ENCODE results near the gene RPUSD1. TPM values are rescaled to one million over a fixed set of nuclear protein-coding genes. Genes with fewer than 3 reads are reported as not detected.

Gene RPUSD1
- total RNA-seq, 1 experiment from 2014 or later: 59.9 TPM

GRCh38 chr16:735982-736453 is 52.2 kb downstream of the RPUSD1 start:
- H3K27me3 ChIP-seq (ENCODE audit: insufficient read depth, low read length): no peaks in the 10 kb centered on the region
- intact Hi-C loops (cut with micrococcal nuclease): no loop called here
- no peak overlapping the region for H2AFZ ChIP-seq (ENCODE audit: low read depth, low read length, poor library complexity, severe bottlenecking)
- no peak overlapping the region for H3K4me3 ChIP-seq (replicated peaks in 1 of 2; ENCODE audit: low read depth in 1 of 2, low read length in 2 of 2)
- no peak for ATAC-seq
- no peak overlapping the region for H3K4me2 ChIP-seq (ENCODE audit: low read length)
- RAD21 ChIA-PET (ENCODE audit: low non-redundant PET in 1 of 2, low total read pairs in 2 of 2, uncharacterized antibody in 2 of 2, unreplicated experiment in 2 of 2): no interaction called here
- CTCF ChIA-PET: no interaction called here
- H3K9ac ChIP-seq (ENCODE audit: low read length): no peak overlapping the region
- DNase-seq (ENCODE audit: low read depth, low spot score): no peak
- H3K79me2 ChIP-seq (ENCODE audit: insufficient read depth, low read length): peaks cover 12% of the 10 kb centered on the region; the same call in 1 of the 2 replicates
- H3K9me2 ChIP-seq (ENCODE audit: insufficient read depth): no peaks in the 10 kb centered on the region
- TF ChIP-seq SIN3A (IDR thresholded peaks at IDR 0.05; ENCODE audit: low read depth): no peak
- TF ChIP-seq ZNF274 (IDR thresholded peaks at IDR 0.05; ENCODE audit: low read depth, low read length): no peak
- TF ChIP-seq SRF (IDR thresholded peaks at IDR 0.05; ENCODE audit: low read depth): no peak
- TF ChIP-seq REST (IDR thresholded peaks at IDR 0.05; ENCODE audit: low read depth): no peak
- no peak for TF ChIP-seq ELF1 (IDR thresholded peaks at IDR 0.05; ENCODE audit: borderline replicate concordance, low read depth)
- no peak for TF ChIP-seq EGR1 (IDR thresholded peaks at IDR 0.05; ENCODE audit: low read depth)
- TF ChIP-seq CEBPB (IDR thresholded peaks at IDR 0.05; ENCODE audit: low read depth): no peak
- no peak for TF ChIP-seq RAD21 (IDR thresholded peaks at IDR 0.05; ENCODE audit: low read depth)
- TF ChIP-seq POLR2AphosphoS5 (IDR thresholded peaks at IDR 0.05; ENCODE audit: low read depth, low read length): no peak
- no peak for TF ChIP-seq TCF7L2 (IDR thresholded peaks at IDR 0.05; ENCODE audit: borderline replicate concordance, extremely low read depth, insufficient read depth, insufficient read length)
- no peak for TF ChIP-seq EZH2phosphoT487 (IDR thresholded peaks at IDR 0.05; ENCODE audit: borderline replicate concordance)
- no peak for TF ChIP-seq ZBTB33 (IDR thresholded peaks at IDR 0.05; ENCODE audit: extremely low read depth, insufficient replicate concordance, low read length)
- no peak for TF ChIP-seq POLR2A (IDR thresholded peaks at IDR 0.05; ENCODE audit: borderline replicate concordance, extremely low read depth, insufficient read depth, insufficient read length)
- no peak for TF ChIP-seq EZH2 (IDR thresholded peaks at IDR 0.05)
- peaks cover 6 to 18% of the 10 kb centered on the region in 2 experiments for H3K36me3 ChIP-seq (ENCODE audit: control insufficient read depth in 1 of 2, insufficient read depth in 2 of 2, low read length in 2 of 2)
- H3K4me1 ChIP-seq (ENCODE audit: control insufficient read depth in 1 of 2, insufficient read depth in 2 of 2, low read length in 2 of 2): peaks cover 5 to 9% of the 10 kb centered on the region in 2 experiments
- POLR2A ChIA-PET: no interaction called here
- no peaks in the 10 kb centered on the region for H4K20me1 ChIP-seq (ENCODE audit: insufficient read depth)
- H3K27ac ChIP-seq (ENCODE audit: low read depth, low read length): no peak overlapping the region
- BruUV-seq (replicated peaks): no TSS peak
- no peaks in the 10 kb centered on the region for H3K9me3 ChIP-seq (ENCODE audit: control insufficient read depth in 1 of 2, insufficient read depth in 1 of 2, low read depth in 1 of 2, low read length in 2 of 2)

Data from HCT116 (cell line).